ENCODE data around the gene RNU6-9.

RNU6-9 gene

GRCh38 chr19:899336-900042 is 6.2 kb downstream of the RNU6-9 start:
- DNase-seq (ENCODE audit: low read depth): no peak

GRCh38 chr19:900043-900301 is 6.7 kb downstream of the RNU6-9 start:
- no peak for DNase-seq (ENCODE audit: low read depth)

- DNase-seq (ENCODE audit: low read depth): no peak
Observed at GRCh38 chr19:900302-901111, 7.2 kb downstream of the RNU6-9 start.

GRCh38 chr19:901216-902092 is 8.2 kb downstream of the RNU6-9 start:
- no peak for DNase-seq (ENCODE audit: low read depth)

- no peak for DNase-seq (ENCODE audit: low read depth)
Observed at GRCh38 chr19:902093-902370, 8.7 kb downstream of the RNU6-9 start.

- no peak for DNase-seq (ENCODE audit: low read depth)
Observed at GRCh38 chr19:902446-903226, 9.4 kb downstream of the RNU6-9 start.

GRCh38 chr19:903266-903797 is 10.0 kb downstream of the RNU6-9 start:
- DNase-seq (ENCODE audit: low read depth): no peak

GRCh38 chr19:904545-904944 is 11.3 kb downstream of the RNU6-9 start:
- no peak for DNase-seq (ENCODE audit: low read depth)

- DNase-seq (ENCODE audit: low read depth): no peak
Observed at GRCh38 chr19:906480-906879, 13.2 kb downstream of the RNU6-9 start.

- DNase-seq (ENCODE audit: low read depth): no peak
Observed at GRCh38 chr19:907183-907853, 14.0 kb downstream of the RNU6-9 start.

GRCh38 chr19:911197-912033 is 18.1 kb downstream of the RNU6-9 start:
- no peak for DNase-seq (ENCODE audit: low read depth)

- DNase-seq (ENCODE audit: low read depth): no peak
Observed at GRCh38 chr19:912181-913079, 19.1 kb downstream of the RNU6-9 start.

GRCh38 chr19:913080-913748 is 19.9 kb downstream of the RNU6-9 start, which contains the start of gene R3HDM4:
TSS of gene R3HDM4 (minus strand) at chr19:913219. CDS start at chr19:913157, 62 bp downstream.
- DNase-seq (ENCODE audit: low read depth): peak; percentile 60

GRCh38 chr19:916645-917322 is 23.5 kb downstream of the RNU6-9 start:
- DNase-seq (ENCODE audit: low read depth): no peak

- DNase-seq (ENCODE audit: low read depth): no peak
Observed at GRCh38 chr19:917323-918151, 24.3 kb downstream of the RNU6-9 start, which contains the start of gene KISS1R. TSS of gene KISS1R (plus strand) at chr19:917333. CDS start at chr19:917503, 170 bp downstream.

- no peak for DNase-seq (ENCODE audit: low read depth)
Observed at GRCh38 chr19:918152-918437, 24.8 kb downstream of the RNU6-9 start.

- no peak for DNase-seq (ENCODE audit: low read depth)
Observed at GRCh38 chr19:918481-919198, 25.4 kb downstream of the RNU6-9 start.
